Mucosa of stomach (tissue), 1 donor: Measurements from ENCODE around the gene GDF2.

Experiments used
- H3K27me3 ChIP-seq: one replicate; pipeline ENCODE4 v1.7.0; 2013; ENCODE audit warnings: mild to moderate bottlenecking, low read length; ENCODE audit not compliant: control insufficient read depth, insufficient read depth
- H3K36me3 ChIP-seq: one replicate; pipeline ENCODE4 v1.7.0; 2013; ENCODE audit warnings: low read length; ENCODE audit not compliant: control insufficient read depth, insufficient read depth
- H3K4me1 ChIP-seq: one replicate; pipeline ENCODE4 v1.7.0; 2013; ENCODE audit warnings: mild to moderate bottlenecking, low read length; ENCODE audit not compliant: control insufficient read depth, insufficient read depth
- H3K4me3 ChIP-seq: one replicate; pipeline ENCODE4 v1.7.0; 2013; ENCODE audit warnings: low read length
- H3K9ac ChIP-seq: one replicate; pipeline ENCODE4 v1.7.0; 2013; ENCODE audit warnings: mild to moderate bottlenecking, low read length, moderate library complexity
- H3K9me3 ChIP-seq: one replicate; pipeline ENCODE4 v1.7.0; 2013; ENCODE audit warnings: mild to moderate bottlenecking, low read length, moderate library complexity; ENCODE audit not compliant: control insufficient read depth
- donor health status: Pancreatic carcinoma.

GDF2 gene

DNA sequence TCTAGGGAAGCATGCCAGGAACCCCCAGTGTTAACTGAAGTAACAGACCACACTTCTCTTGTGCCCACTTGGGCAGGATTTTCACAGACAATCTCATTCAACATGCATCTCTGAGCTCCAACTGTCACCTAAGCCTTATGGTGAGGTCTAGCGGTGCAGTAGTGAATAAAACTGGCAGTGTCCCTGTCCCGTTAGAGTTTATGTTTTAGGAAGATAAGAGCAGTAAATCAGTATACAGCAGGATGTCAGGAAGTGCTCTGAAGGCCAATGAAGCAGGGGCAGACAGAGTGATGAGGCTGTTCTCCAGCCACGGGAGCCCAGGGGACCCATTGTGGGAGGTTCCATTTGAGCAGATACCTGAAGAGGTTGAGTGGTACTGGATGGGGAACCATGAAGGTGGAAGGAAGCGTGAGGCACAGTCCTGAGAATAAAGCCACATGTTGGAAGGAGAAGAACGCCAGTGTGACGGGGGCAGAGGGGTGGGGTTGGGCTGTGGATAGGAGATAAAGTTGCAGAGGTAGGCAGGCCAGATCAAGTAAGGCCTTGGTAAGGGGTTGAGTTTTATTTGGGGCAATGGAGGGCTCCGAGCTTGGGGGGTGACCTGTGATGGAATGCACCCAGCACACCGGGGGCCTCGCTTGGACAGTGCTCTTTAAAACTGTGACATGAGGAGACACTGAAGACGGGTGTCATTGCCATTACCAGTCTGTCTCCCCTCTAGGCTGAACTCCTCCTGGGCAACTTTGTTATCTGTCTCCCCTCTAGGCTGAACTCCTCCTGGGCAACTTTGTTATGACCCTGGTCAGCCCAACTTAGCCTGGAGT is 15.7 kb upstream of the GDF2 start:
- Histone ChIP-seq H3K4me3 (no peak overlapping the region), H3K36me3 (no peaks in the 10 kb centered on the region), H3K9me3 (no peaks in the 10 kb centered on the region), H3K27me3 (peaks cover 7% of the 10 kb centered on the region), H3K4me1 (peaks cover 24% of the 10 kb centered on the region), H3K9ac (no peak overlapping the region)

DNA sequence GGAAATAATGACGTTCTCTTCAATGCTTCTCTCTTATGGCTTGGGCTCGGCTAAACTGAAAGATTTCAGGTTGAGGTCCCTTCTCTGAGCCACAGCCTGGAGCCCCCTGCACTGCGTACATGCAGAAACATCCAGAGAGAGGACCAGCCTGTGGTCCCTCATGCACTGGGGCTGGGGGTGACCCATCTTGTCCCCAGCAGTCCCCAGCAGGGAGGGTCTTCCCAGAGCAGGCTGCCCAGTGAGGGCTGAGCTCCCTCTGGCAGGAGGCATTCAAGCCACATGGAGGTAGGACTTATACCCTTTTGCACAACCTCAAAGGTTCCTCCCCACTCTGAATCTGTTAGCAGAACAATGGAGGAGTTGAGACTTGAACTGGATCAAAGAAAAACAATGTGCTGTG is 14.9 kb upstream of the GDF2 start:
- H3K9ac ChIP-seq = no peak overlapping the region
- H3K9me3 ChIP-seq = no peaks in the 10 kb centered on the region
- H3K4me1 ChIP-seq = peaks cover 32% of the 10 kb centered on the region
- no peaks in the 10 kb centered on the region for H3K36me3 ChIP-seq
- H3K4me3 ChIP-seq = no peak overlapping the region
- peaks cover 3% of the 10 kb centered on the region for H3K27me3 ChIP-seq

DNA sequence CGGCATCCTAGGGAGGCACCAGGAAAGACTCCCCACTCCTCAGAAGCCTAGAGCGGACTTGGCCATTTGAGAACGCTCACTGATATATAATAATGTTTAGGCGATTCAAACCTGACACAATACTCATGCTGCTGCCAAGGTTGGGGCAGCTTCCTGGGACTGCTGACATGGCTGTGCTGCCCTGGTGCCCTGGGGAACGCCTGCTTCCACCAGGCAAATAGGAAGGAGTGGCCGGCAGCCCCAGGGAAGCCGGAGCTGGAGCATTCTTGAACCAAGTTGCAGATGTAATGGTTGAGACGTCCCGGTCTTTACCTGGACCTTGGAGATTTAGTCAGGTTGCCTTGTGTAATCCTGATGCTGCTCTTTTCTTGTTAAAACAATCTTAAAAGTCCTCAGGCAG is 13.5 kb upstream of the GDF2 start:
- Histone ChIP-seq H3K9ac (no peak overlapping the region), H3K36me3 (no peaks in the 10 kb centered on the region), H3K27me3 (peaks cover 3% of the 10 kb centered on the region), H3K4me1 (peaks cover 32% of the 10 kb centered on the region), H3K9me3 (no peaks in the 10 kb centered on the region), H3K4me3 (no peak overlapping the region)

DNA sequence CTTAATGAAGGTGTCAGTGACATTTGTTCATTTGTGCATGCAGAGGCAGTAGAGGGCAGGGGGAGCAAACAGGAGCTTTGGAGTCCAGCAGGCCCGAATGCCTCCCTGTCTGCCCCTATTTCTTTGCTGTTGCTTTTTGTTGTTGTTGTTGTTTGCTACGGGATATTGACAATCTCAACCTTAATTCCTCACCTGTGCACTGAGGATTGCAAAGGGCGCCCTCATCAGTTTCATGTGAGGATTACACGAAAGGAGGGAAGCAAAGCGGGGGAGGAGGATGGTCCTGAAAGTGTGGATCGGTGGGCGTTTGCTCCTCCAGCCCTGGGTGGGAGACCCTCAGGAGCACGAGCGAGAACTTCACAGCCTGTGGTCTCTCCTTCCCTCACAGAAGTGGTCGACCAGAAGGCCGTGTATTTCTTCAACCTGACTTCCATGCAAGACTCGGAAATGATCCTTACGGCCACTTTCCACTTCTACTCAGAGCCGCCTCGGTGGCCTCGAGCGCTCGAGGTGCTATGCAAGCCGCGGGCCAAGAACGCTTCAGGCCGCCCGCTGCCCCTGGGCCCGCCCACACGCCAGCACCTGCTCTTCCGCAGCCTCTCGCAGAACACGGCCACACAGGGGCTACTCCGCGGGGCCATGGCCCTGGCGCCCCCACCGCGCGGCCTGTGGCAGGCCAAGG is 12.7 kb upstream of the GDF2 start:
- Histone ChIP-seq H3K9me3 (no peaks in the 10 kb centered on the region), H3K36me3 (no peaks in the 10 kb centered on the region), H3K4me3 (no peak overlapping the region), H3K9ac (no peak overlapping the region), H3K4me1 (peaks cover 32% of the 10 kb centered on the region), H3K27me3 (peaks cover 3% of the 10 kb centered on the region)

DNA sequence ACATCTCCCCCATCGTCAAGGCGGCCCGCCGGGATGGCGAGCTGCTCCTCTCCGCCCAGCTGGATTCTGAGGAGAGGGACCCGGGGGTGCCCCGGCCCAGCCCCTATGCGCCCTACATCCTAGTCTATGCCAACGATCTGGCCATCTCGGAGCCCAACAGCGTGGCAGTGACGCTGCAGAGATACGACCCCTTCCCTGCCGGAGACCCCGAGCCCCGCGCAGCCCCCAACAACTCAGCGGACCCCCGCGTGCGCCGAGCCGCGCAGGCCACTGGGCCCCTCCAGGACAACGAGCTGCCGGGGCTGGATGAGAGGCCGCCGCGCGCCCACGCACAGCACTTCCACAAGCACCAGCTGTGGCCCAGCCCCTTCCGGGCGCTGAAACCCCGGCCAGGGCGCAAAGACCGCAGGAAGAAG is 12.2 kb upstream of the GDF2 start:
- Histone ChIP-seq H3K27me3 (peaks cover 3% of the 10 kb centered on the region), H3K36me3 (no peaks in the 10 kb centered on the region), H3K4me1 (peaks cover 32% of the 10 kb centered on the region), H3K4me3 (no peak overlapping the region), H3K9me3 (no peaks in the 10 kb centered on the region), H3K9ac (no peak overlapping the region)

DNA sequence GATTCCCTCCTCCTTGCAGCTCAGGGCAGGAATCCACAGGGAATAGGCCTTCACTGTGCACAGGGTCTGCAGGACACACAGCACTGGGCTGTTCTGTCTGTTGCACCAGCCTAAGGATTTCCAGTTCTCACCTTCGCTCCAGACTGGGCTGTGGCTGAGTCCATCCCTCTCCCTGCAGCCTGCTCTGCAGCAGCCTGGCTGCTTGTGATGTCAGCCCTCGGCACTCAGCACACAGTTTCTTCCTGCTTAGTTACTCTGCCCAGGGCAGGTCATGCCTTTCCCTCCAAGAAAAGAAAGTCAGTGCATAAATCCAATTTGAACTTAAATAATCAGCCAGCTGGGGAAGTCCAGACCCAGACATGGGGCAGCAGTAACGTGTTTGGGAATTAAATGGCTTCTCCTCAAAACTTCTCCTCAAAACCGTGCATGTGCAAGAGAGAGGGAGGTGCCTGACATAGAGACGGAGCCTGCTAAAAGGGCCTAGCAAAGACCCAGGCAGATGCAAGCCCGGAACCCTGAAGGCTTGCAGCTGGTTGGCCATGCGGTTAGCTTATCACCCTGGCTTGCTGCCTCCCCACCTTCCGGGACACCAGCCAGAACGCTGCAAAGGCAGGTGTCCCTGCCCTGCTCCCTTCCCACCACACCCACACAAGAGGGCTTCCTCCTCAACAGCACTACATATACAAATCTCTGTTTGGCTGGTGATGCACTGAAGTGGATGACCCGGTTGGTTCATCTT is 10.9 kb upstream of the GDF2 start:
- no peak overlapping the region for H3K4me3 ChIP-seq

DNA sequence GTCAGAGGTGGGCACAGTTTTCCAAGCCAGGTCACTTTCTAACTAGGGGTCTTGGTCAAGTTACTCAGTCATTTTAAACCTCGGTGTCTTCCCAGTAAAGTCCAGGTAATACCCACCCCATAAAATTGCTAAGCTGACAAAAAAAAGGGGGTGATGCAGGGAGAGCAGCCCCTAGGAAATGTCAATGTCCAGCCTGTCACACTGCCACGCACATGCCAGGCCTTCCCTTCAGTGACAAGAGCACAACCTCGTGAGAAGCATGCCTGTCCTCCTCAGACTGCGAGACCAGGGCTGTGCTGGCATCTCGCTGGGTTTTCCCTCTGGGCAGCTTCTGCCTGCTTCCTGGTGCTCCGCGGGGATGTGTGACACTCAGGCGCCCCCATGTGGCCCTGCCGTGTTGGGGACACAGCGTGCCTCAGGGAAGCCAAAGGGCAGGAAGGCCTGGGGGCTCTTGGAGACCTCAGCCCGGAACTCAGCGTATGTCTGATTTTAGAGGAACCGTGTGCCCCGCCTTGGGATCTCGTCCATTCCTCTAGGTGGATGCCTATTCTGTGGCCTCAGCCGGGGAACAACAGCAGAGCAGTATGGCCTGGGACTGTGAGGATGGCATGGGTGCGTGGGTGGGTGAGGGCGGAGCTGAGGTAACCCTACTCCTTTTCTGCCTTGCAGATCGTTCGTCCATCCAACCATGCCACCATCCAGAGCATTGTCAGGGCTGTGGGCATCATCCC is 10.2 kb upstream of the GDF2 start:
- H3K9me3 ChIP-seq = no peaks in the 10 kb centered on the region
- H3K4me1 ChIP-seq = peaks cover 32% of the 10 kb centered on the region
- no peak overlapping the region for H3K9ac ChIP-seq
- no peaks in the 10 kb centered on the region for H3K27me3 ChIP-seq
- no peak overlapping the region for H3K4me3 ChIP-seq
- no peaks in the 10 kb centered on the region for H3K36me3 ChIP-seq

More for the DNA sequence above, 10.9 kb upstream of the GDF2 start:
- H3K9me3 ChIP-seq = no peaks in the 10 kb centered on the region
- H3K36me3 ChIP-seq = no peaks in the 10 kb centered on the region
- H3K4me1 ChIP-seq = peaks cover 32% of the 10 kb centered on the region
- H3K27me3 ChIP-seq = peaks cover 3% of the 10 kb centered on the region
- no peak overlapping the region for H3K9ac ChIP-seq

DNA sequence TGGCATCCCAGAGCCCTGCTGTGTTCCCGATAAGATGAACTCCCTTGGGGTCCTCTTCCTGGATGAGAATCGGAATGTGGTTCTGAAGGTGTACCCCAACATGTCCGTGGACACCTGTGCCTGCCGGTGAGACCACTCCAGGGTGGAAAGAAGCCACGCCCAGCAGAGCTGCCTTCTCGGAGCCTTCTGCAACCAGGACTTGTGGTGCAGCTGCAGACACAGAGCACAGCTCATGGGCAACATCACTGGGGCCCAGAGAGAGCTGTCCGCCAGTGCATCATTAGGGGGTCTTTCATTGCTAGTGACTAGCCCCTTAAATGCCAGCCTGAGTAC is 9.6 kb upstream of the GDF2 start:
- H3K4me3 ChIP-seq = no peak overlapping the region
- H3K9ac ChIP-seq = no peak overlapping the region
- peaks cover 32% of the 10 kb centered on the region for H3K4me1 ChIP-seq
- no peaks in the 10 kb centered on the region for H3K9me3 ChIP-seq
- no peaks in the 10 kb centered on the region for H3K27me3 ChIP-seq
- no peaks in the 10 kb centered on the region for H3K36me3 ChIP-seq

DNA sequence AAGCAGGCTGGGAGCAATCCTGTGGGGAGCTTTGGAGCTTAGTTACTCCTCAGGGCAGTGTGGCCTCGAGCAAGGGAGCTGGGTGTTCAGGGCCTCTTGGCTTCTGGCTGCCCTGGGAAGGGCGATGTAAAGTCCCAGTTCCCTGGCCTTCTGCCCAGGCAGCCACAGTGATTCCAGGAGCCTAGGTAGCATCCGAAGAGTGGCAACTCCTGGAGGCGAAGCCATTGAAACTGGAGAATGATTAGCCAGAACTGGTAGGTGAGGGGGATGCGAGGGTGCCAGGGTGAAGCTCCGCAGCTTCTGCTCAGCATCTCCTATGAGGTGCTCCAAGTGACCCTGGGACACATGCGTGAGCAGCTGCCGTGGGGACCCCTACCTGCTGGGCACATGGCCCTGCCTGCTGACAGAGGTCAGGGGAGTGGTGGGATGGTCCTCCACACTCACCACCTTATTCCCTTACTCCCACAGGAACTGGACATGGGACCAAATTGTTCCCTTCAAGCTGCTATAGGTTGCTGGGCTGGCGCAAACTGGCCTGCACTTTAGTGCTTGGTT is 7.8 kb upstream of the GDF2 start:
- no peak overlapping the region for H3K4me3 ChIP-seq
- peaks cover 22% of the 10 kb centered on the region for H3K4me1 ChIP-seq
- H3K27me3 ChIP-seq = no peaks in the 10 kb centered on the region
- no peak overlapping the region for H3K9ac ChIP-seq
- no peaks in the 10 kb centered on the region for H3K36me3 ChIP-seq
- H3K9me3 ChIP-seq = no peaks in the 10 kb centered on the region

DNA sequence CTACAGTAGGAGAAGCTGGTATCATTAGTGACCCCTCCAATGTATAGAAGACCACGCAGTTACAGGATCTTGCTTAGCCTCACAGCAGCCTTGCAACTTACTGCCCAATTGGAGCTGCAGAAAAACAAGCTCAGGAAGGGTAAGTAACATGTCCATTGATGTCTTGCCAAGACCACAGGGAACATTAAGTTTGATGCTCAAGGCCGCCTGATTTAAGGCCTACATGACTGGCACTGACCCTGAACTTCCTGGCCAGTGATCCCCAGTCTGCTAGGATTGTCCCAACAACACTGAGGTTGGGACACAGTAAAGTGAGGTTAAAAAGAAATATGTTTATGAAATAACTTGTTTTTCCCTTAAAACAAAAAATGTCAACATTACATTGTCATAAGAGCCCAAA is 6.8 kb upstream of the GDF2 start:
- Histone ChIP-seq H3K4me1 (peaks cover 19% of the 10 kb centered on the region), H3K36me3 (no peaks in the 10 kb centered on the region), H3K4me3 (no peak overlapping the region), H3K27me3 (no peaks in the 10 kb centered on the region), H3K9ac (no peak overlapping the region), H3K9me3 (no peaks in the 10 kb centered on the region)

DNA sequence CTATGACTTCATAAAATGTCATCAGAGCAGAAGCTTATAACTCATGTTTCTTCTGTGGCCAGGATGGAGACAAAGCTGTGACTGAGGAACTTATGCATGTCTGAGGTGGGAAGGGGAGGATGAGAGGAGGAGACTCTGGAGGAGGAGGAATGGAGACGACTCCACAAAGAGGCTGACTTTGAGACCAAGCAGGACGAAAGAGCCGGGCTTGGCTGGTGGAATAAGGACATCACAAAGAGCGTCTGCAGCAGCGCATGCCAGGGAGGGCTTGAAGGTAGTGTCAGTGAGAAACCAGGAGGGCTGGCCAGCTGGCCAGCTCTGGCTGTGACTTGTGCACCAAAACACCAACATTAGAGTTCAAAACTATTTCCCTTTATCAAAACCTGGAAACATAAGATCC is 6.1 kb upstream of the GDF2 start:
- no peaks in the 10 kb centered on the region for H3K27me3 ChIP-seq
- H3K9ac ChIP-seq = no peak overlapping the region
- peaks cover 12% of the 10 kb centered on the region for H3K4me1 ChIP-seq
- no peaks in the 10 kb centered on the region for H3K9me3 ChIP-seq
- H3K4me3 ChIP-seq = no peak overlapping the region
- H3K36me3 ChIP-seq = no peaks in the 10 kb centered on the region
